ENCODE results near the gene LRP2. TPM values are rescaled to one million over a fixed set of nuclear protein-coding genes. Genes with fewer than 3 reads are reported as not detected.
"Not testable (repeated sequence)": the region's sequence is repeated elsewhere in the genome, so short reads cannot be mapped to it uniquely, and the experiment has no call there.

The LRP2 gene
- total and polyA plus RNA-seq, 5 donors = 0.16 to 0.66 (median 0.33) TPM

DNA sequence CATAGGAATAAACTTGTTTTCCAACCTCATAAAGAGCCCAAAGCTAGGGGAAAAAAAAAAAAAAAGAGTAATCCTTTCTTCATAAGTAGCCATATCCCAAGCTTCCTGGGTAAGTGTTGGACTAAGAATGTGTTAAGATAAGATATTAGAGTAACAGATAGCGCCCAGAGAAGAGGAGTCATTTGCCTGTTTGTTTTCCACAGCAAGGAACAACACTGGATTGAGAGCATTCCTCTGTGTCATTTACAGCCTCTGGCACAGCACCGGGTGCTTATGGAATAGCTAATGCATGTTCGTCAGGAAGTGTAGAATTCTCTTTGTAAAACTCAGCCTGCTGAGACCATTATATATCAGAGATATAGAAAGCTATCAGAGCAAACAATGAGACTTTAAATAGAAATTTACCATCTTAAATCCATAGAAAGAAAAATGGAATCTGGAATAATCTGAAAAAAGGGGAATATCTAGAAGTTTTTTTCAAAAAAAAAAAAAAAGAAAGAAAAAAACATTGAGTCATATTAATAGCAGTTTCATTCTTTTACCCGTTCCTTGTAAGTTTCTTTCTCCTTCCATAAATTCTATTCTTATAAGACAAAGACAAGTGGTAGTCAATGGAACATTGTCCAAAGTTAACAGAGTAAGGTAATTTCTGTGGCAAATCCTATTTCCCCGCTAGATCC, 37.6 kb downstream of the LRP2 start:
- no peaks in the 10 kb centered on the region for H3K9me3 ChIP-seq (ENCODE audit: control insufficient read depth, low read length)
- DNase-seq = no peak
- intact Hi-C loops (cut with DNase I) = no loop called here
- H3K27ac ChIP-seq (ENCODE audit: low read length) = no peak overlapping the region
- 34% methylated on average over 5 of the region's 5 CpGs for WGBS
- H3K4me3 ChIP-seq (ENCODE audit: low read length) = no peak overlapping the region
- ATAC-seq = no peak
- H3K4me1 ChIP-seq (ENCODE audit: control insufficient read depth, insufficient read depth, low read length) = no peaks in the 10 kb centered on the region
- no peaks in the 10 kb centered on the region for H3K27me3 ChIP-seq (ENCODE audit: control insufficient read depth, insufficient read depth)

DNA sequence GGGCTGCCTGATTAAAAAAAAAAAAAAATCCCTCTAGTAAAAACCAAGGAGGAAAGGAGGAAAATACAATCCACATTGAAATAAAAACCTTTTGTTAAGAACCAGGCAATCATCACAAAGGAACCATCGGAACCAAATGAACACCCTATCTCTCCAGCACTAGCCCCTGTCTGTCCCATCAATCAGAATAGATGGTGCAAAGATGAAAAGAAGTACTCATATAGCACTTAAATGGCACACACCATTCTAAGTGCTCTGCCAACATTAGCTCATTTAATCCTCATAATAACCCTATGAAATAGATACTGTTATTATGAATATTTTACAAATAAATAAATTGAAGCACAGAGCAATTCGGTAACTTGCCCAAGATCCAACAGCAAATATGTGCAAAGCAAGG, 38.5 kb downstream of the LRP2 start:
- Histone ChIP-seq H3K4me1 (ENCODE audit: control insufficient read depth, insufficient read depth, low read length) (no peaks in the 10 kb centered on the region), H3K27me3 (ENCODE audit: control insufficient read depth, insufficient read depth) (no peaks in the 10 kb centered on the region), H3K27ac (ENCODE audit: low read length) (no peak overlapping the region), H3K9me3 (ENCODE audit: control insufficient read depth, low read length) (no peaks in the 10 kb centered on the region), H3K4me3 (ENCODE audit: low read length) (no peak overlapping the region)
- intact Hi-C loops (cut with DNase I) = no loop called here
- DNase-seq (no peak), ATAC-seq (no peak)
- 57% methylated on average over 2 of the region's 2 CpGs for WGBS

DNA sequence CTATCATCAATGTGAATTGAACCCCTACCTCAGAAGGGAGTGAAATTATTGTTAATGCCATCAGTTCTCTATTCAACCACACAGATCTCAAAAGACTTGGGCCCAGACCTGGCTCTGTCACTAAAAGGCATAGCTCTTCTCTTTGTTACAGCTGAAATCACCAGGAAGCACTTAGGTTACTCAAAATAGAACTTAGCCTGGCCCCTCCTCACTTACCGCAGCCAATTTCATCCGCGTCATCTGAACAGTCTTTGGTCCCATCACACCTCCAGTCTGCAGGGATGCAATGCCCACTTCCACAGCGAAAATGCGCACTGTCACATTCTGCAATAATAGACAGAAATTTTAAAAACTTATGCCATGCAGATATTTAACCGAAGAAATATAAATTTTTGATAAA, 41.8 kb downstream of the LRP2 start:
- ATAC-seq (peak in 1 of 2 donors; percentile 51), DNase-seq (no peak)
- 67% methylated on average over 6 of the region's 6 CpGs for WGBS
- Histone ChIP-seq H3K4me3 (ENCODE audit: low read length) (no peak overlapping the region), H3K27me3 (ENCODE audit: control insufficient read depth, insufficient read depth) (no peaks in the 10 kb centered on the region), H3K4me1 (ENCODE audit: control insufficient read depth, insufficient read depth, low read length) (no peaks in the 10 kb centered on the region), H3K9me3 (ENCODE audit: control insufficient read depth, low read length) (no peaks in the 10 kb centered on the region), H3K27ac (ENCODE audit: low read length) (no peak overlapping the region)
- intact Hi-C loops (cut with DNase I) = no loop called here

DNA sequence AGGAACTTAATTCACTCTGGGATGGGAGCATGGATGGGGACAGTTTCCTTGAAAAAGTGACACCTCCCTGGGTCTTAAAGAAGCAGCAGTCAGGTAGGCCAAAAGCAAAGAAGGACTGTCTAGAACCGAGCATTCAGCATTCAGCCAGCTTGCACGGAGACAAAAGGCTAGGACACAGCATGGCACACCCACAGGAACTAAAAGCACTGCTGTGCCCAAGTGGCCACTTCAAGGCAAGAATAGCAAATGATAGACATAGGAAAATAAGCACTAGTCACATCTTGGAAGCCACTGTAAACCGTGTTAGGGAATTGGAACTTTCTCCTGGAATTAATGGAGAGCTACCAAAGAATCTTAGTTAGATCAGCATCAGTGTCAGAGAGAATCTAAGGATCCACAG, 47.0 kb downstream of the LRP2 start:
- WGBS = 74% methylated on average over 3 of the region's 3 CpGs
- Histone ChIP-seq H3K4me3 (ENCODE audit: low read length) (no peak overlapping the region), H3K27me3 (ENCODE audit: control insufficient read depth, insufficient read depth) (no peaks in the 10 kb centered on the region), H3K9me3 (ENCODE audit: control insufficient read depth, low read length) (no peaks in the 10 kb centered on the region), H3K27ac (ENCODE audit: low read length) (no peak overlapping the region), H3K4me1 (ENCODE audit: control insufficient read depth, insufficient read depth, low read length) (no peaks in the 10 kb centered on the region)
- no peak for ATAC-seq
- no peak for DNase-seq
- intact Hi-C loops (cut with DNase I) = no loop called here

DNA sequence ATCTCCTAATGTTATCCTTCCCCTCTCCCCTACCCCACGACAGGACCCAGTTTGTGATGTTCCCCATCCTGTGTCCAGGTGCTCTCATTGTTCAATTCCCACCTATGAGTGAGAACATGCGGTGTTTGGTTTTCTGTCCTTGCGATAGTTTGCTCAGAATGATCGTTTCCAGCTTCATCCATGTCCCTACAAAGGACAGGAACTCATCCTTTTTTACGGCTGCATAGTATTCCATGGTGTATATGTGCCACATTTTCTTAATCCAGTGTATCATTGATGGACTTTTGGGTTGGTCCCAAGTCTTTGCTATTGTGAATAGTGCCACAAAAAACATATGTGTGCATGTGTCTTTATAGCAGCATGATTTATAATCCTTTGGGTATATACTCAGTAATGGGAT, 54.0 kb downstream of the LRP2 start:
- 84% methylated on average over 5 of the region's 5 CpGs for WGBS
- H3K4me1 ChIP-seq (ENCODE audit: control insufficient read depth, insufficient read depth, low read length); H3K4me3 ChIP-seq (ENCODE audit: low read length): not testable (repeated sequence)

DNA sequence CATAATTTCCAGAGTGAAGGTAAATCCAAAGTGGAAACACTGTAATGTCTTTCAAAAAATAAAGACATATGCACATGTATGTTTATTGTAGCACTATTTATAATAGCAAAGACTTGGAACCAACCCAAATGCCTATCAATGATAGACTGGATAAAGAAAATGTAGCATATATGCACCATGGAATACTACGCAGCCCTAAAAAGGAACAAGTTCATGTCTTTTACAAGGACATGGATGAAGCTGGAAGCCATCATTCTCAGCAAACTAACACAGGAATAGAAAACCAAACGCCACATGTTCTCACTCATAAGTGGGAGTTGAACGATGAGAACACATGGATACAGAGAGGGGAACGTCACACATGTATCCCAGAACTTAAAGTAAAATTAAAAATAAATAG, 57.6 kb downstream of the LRP2 start:
- DNase-seq; H3K9me3 ChIP-seq (ENCODE audit: control insufficient read depth, low read length); ATAC-seq; intact Hi-C loops (cut with DNase I); H3K4me1 ChIP-seq (ENCODE audit: control insufficient read depth, insufficient read depth, low read length); H3K27ac ChIP-seq (ENCODE audit: low read length); H3K27me3 ChIP-seq (ENCODE audit: control insufficient read depth, insufficient read depth); H3K4me3 ChIP-seq (ENCODE audit: low read length): not testable (repeated sequence)
- WGBS = 89% methylated on average over 4 of the region's 4 CpGs

More for the DNA sequence above, 54.0 kb downstream of the LRP2 start:
- DNase-seq; H3K27me3 ChIP-seq (ENCODE audit: control insufficient read depth, insufficient read depth); intact Hi-C loops (cut with DNase I); H3K9me3 ChIP-seq (ENCODE audit: control insufficient read depth, low read length); H3K27ac ChIP-seq (ENCODE audit: low read length); ATAC-seq: not testable (repeated sequence)

DNA sequence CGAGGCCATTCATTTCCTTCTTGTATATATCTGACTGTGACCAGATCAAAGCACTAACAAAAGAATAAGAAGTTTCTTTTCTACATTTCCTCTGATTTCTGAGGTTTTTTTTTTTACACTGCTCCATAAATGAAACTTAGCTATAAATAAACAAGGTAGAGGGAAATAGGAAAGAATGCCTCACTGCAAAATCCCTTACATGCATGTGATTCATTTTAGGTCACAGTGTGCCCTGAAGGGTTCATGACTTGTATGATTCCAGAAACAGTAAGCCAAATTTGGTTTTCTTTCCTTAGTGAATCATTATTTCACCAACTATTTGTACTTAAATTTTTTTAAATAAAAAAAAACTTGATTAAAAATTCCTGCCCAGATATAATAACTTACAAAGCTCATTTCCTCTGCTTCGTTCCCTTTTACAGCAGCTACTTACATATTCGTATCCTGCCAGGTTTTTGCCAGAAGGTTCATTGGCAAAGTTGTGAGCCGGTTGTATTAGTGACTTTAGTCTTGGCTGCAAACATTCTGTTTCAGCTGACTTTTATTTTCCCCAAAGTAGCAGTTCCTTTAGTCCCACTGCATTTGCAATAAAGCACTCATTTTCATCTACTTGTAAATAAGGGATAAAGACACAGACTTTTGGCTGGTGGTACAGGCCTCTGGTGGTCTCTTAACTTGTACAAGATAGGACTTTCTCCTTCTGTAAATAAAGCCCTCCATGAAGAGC, 58.6 kb downstream of the LRP2 start:
- H3K4me3 ChIP-seq (ENCODE audit: low read length) = no peak overlapping the region
- 51% methylated on average over 4 of the region's 4 CpGs for WGBS
- no peaks in the 10 kb centered on the region for H3K27me3 ChIP-seq (ENCODE audit: control insufficient read depth, insufficient read depth)
- H3K27ac ChIP-seq (ENCODE audit: low read length) = no peak overlapping the region
- intact Hi-C loops (cut with DNase I) = no loop called here
- H3K9me3 ChIP-seq (ENCODE audit: control insufficient read depth, low read length) = no peaks in the 10 kb centered on the region
- DNase-seq = no peak
- no peaks in the 10 kb centered on the region for H3K4me1 ChIP-seq (ENCODE audit: control insufficient read depth, insufficient read depth, low read length)
- no peak for ATAC-seq

DNA sequence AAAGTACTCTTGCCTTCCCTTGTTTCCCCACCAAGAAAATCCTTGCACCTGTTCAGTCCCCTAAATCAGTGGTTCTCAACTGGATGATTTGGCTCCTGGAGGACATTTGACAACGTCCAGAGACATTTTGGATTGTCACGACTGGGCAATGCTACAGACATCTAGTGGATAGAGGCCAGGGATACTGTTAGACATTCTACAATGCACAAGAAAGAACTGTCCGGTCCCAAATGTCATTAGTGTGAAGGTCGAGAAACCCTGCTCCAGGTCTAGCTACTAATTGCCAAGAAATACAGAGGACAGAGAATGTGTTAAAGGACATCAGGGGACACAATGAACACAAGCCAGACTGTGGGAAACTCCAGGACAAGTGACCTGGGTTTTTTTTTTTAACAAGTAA, 60.0 kb downstream of the LRP2 start:
- intact Hi-C loops (cut with DNase I) = no loop called here
- no peak for DNase-seq
- H3K4me1 ChIP-seq (ENCODE audit: control insufficient read depth, insufficient read depth, low read length) = no peaks in the 10 kb centered on the region
- no peak for ATAC-seq
- no peaks in the 10 kb centered on the region for H3K27me3 ChIP-seq (ENCODE audit: control insufficient read depth, insufficient read depth)
- no peak overlapping the region for H3K27ac ChIP-seq (ENCODE audit: low read length)
- WGBS = 45% methylated on average over 4 of the region's 4 CpGs
- no peak overlapping the region for H3K4me3 ChIP-seq (ENCODE audit: low read length)
- no peaks in the 10 kb centered on the region for H3K9me3 ChIP-seq (ENCODE audit: control insufficient read depth, low read length)

DNA sequence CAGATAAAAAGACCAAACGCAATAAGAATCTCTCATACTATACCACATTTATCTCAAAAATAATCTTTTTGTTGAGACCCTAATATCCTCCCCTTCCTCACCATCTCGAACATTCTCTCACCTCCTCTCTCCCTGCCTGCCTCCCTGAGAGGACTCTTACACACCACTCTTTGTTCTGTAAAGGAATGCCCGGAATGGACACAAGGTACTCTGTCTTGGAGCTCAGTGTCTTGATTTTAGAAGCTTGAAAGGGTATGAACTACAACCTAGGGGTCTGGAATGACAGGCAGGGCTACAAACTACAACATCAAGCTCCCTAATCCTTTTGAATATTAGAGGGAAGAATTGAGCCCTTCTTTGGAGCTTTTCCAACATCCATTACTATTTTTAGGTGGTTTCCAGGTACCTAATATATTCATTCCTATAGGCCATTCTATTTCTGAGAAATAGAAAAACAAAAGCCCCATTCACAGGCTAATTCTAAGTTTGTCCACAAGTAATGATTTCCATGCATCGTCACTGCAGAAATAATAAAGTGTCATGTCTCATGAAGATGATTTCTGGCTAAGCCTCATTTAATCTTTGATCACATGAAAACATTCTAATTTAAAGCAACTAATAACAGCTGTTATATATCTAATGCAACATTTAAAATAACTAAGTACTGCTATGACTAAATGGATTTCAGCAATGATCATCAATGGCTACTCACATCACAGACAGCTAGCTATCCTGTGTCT, 60.6 kb downstream of the LRP2 start:
- Histone ChIP-seq H3K27me3 (ENCODE audit: control insufficient read depth, insufficient read depth) (no peaks in the 10 kb centered on the region), H3K4me3 (ENCODE audit: low read length) (no peak overlapping the region), H3K9me3 (ENCODE audit: control insufficient read depth, low read length) (no peaks in the 10 kb centered on the region), H3K27ac (ENCODE audit: low read length) (no peak overlapping the region), H3K4me1 (ENCODE audit: control insufficient read depth, insufficient read depth, low read length) (no peaks in the 10 kb centered on the region)
- 54% methylated on average over 4 of the region's 4 CpGs for WGBS
- DNase-seq (no peak), ATAC-seq (no peak)
- intact Hi-C loops (cut with DNase I) = no loop called here

DNA sequence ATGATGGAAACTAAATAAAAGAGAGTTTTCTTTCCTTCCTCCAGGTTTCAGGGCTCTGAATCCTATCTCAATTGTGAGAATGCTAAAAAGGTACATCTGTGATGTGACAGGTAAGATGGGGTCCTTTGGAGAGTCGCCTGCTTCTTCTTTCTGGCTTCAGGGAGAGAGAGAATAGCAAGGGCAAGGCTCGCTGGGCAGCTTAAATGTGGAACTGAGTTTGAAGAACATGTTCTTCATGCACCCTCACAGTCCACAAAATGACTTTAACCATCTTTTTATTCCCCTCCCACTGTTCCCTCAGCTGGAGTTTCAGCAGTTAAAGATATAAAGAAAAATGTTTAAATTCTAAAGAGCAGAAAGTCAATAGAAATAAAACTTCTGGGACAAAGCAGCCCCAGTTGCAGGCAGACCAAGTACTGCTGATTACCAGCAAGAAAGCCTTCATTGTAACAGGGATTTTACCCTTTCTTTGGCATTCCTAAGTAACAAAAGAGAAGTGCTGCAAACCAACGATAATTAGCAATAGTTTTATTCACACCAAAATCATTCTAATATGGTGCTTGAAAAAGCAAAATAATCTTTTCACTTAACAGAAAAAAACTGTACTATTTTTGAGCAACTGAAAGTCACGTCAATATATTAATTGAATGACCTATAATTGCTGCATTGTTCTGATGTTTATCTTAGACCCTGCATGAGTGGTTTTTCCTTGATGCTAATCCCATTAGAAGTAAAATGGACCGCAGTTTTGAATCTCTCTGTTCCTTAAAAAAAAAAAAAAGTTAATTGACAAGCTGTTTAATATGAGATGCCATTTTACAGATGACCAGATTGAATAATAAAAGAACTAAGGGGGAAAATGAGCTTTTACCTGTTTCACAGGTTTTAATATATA, 61.5 kb downstream of the LRP2 start:
- Histone ChIP-seq H3K27ac (ENCODE audit: low read length) (no peak overlapping the region), H3K4me3 (ENCODE audit: low read length) (no peak overlapping the region), H3K9me3 (ENCODE audit: control insufficient read depth, low read length) (no peaks in the 10 kb centered on the region), H3K27me3 (ENCODE audit: control insufficient read depth, insufficient read depth) (no peaks in the 10 kb centered on the region), H3K4me1 (ENCODE audit: control insufficient read depth, insufficient read depth, low read length) (no peaks in the 10 kb centered on the region)
- ATAC-seq = no peak
- DNase-seq = no peak
- intact Hi-C loops (cut with DNase I) = no loop called here
- 47% methylated on average over 5 of the region's 5 CpGs for WGBS
